ENCODE results near the gene C1orf159.

DNA sequence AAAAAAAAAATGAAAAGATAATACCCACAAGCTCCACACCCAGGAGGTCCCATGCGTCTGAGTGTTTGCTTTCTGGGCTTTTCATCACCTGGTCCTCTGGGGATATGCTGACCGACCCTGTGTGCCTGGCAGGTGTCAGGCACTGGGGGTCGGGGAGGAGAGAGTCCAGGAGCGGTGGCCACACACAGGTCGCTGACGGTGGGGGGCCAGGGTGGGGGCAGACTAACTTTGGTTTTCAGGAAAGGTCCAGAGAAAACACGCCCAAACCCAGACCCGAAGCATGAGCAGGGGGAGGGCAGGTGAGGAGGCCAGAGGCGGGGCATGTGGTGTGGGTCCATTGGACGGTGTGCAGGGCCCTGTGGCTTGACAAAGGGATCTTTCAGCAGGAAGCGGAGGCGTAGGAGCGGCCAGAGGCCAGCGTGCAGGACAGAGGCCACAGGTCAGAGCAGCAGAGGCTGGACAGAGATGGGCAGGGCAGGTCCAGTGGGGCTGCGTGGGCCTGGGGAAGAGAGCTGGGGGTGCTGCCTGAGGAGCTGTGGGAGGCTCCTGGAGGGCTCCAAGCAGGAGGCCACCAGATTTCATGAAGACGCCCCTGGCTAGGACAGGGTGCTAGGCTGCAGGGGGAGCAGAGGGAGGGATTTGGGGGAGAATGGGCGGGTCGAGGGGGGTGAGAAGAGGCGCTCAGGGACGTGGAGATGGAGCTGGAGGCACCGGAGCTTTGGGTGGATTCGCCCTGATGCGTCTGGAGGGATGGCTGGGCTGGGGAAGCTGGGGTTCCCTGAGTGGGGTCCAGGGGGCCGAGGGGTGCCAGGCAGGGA is 57.6 kb downstream of the C1orf159 start:
- no peak for TF ChIP-seq POLR2A (IDR thresholded peaks at IDR 0.05; ENCODE audit: low read length)
- TF ChIP-seq GATA1 (IDR thresholded peaks at IDR 0.05; ENCODE audit: low read depth, low read length) = no peak

Data from erythroblast (primary cell).